GM21825 (cell line): Measurements from ENCODE around the gene SRL.
"Not testable (repeated sequence)": the region's sequence is repeated elsewhere in the genome, so short reads cannot be mapped to it uniquely, and the experiment has no call there.

ENCODE experiments used
- ATAC-seq: cut with Tn5 transposase; IDR thresholded peaks from one replicate; pipeline ENCODE4 v1.9.1; 2021; ENCODE audit warnings: mild to moderate bottlenecking, moderate library complexity; ENCODE audit not compliant: unreplicated experiment

SRL gene

GRCh38 chr16:4172070-4172469, 69.8 kb downstream of the SRL start:
- no peak for ATAC-seq

GRCh38 chr16:4169415-4169814, 72.5 kb downstream of the SRL start:
- no peak for ATAC-seq

- no peak for ATAC-seq
Measured at GRCh38 chr16:4166821-4167220, 75.1 kb downstream of the SRL start.

GRCh38 chr16:4160658-4161430, 81.0 kb downstream of the SRL start:
- no peak for ATAC-seq

GRCh38 chr16:4159726-4160125, 82.2 kb downstream of the SRL start:
- no peak for ATAC-seq

- no peak for ATAC-seq
Measured at GRCh38 chr16:4158143-4159093, 83.5 kb downstream of the SRL start.

- ATAC-seq: no peak
Measured at GRCh38 chr16:4157376-4157825, 84.5 kb downstream of the SRL start.

GRCh38 chr16:4156503-4156902, 85.4 kb downstream of the SRL start:
- not testable (repeated sequence) for ATAC-seq

- not testable (repeated sequence) for ATAC-seq
Measured at GRCh38 chr16:4153364-4153763, 88.5 kb downstream of the SRL start.

GRCh38 chr16:4152267-4152666, 89.6 kb downstream of the SRL start:
- ATAC-seq: no peak

- no peak for ATAC-seq
Measured at GRCh38 chr16:4147236-4147635, 94.6 kb downstream of the SRL start.

GRCh38 chr16:4142268-4142667, 99.6 kb downstream of the SRL start:
- ATAC-seq: peak; percentile 52

- no peak for ATAC-seq
Measured at GRCh38 chr16:4141604-4142003, 100.3 kb downstream of the SRL start.

GRCh38 chr16:4140652-4141051, 101.2 kb downstream of the SRL start:
- ATAC-seq: no peak

- no peak for ATAC-seq
Measured at GRCh38 chr16:4139968-4140367, 101.9 kb downstream of the SRL start.
